ENCODE data around the gene ENOX1.

DNA sequence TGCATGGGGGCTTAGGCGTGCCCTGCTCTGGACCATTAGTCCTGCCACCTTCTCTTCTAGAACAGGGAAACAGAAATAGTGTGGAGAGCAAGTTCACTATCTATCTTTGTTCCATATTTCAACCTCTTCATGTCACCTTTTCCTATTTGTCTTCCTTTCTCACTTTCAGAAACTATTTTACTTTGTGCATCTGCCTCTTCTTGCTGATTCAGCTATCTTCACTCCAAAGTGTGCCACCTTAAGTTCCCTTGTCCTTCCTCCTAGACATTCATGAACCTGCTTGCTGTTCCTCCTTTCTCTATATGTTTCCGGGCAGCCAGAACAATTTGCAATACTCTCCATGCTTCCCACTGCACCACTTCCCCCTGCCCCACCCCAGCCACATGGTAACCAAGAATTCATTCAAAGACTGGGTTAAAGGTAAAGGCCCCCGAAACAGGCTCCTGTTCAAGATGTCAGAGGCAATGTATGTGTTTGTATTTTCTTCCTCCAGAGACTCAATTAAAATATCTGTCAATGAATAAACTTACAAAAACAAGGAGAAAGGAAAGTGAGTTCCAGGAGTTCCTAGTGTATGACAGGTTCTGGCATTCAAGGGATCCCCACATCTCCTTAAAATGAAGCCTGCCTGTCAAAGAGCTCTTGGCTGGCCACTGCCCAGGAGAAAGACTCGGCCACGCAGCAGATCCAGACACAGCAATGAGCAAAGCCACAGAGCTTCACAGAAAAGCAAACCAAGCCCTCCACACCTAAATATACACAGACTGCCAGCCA is 495.3 kb downstream of the ENOX1 start:
- TF ChIP-seq POLR2AphosphoS5 (IDR thresholded peaks at IDR 0.05; ENCODE audit: low read depth, low read length) = no peak
- TF ChIP-seq, protein P1, sequence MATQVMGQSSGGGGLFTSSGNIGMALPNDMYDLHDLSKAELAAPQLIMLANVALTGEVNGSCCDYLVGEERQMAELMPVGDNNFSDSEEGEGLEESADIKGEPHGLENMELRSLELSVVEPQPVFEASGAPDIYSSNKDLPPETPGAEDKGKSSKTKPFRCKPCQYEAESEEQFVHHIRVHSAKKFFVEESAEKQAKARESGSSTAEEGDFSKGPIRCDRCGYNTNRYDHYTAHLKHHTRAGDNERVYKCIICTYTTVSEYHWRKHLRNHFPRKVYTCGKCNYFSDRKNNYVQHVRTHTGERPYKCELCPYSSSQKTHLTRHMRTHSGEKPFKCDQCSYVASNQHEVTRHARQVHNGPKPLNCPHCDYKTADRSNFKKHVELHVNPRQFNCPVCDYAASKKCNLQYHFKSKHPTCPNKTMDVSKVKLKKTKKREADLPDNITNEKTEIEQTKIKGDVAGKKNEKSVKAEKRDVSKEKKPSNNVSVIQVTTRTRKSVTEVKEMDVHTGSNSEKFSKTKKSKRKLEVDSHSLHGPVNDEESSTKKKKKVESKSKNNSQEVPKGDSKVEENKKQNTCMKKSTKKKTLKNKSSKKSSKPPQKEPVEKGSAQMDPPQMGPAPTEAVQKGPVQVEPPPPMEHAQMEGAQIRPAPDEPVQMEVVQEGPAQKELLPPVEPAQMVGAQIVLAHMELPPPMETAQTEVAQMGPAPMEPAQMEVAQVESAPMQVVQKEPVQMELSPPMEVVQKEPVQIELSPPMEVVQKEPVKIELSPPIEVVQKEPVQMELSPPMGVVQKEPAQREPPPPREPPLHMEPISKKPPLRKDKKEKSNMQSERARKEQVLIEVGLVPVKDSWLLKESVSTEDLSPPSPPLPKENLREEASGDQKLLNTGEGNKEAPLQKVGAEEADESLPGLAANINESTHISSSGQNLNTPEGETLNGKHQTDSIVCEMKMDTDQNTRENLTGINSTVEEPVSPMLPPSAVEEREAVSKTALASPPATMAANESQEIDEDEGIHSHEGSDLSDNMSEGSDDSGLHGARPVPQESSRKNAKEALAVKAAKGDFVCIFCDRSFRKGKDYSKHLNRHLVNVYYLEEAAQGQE (IDR thresholded peaks at IDR 0.05; ENCODE audit: insufficient read depth in 1 of 2, low read depth in 2 of 2, low read length in 2 of 2) = no peak
- no peak for TF ChIP-seq TAF1 (IDR thresholded peaks at IDR 0.05; ENCODE audit: borderline replicate concordance, insufficient read depth, low read length)
- TF ChIP-seq SIN3A (IDR thresholded peaks at IDR 0.05; ENCODE audit: borderline replicate concordance, insufficient read depth, low read length) = no peak

All from PFSK-1 (cell line).